GM12873 (cell line): ENCODE measurements around the gene GOLPH3.

Experiments used
- CTCF ChIP-seq: IDR thresholded peaks from 2 replicates; pipeline ENCODE4 v1.5.1; 2012; ENCODE audit warnings: low read depth, mild to moderate bottlenecking, moderate library complexity, low read length, control low read depth; ENCODE audit not compliant: insufficient read depth; ENCODE audit errors: missing control alignments

The GOLPH3 gene

GRCh38 chr5:32087086-32088082 is 86.7 kb downstream of the GOLPH3 start:
- no peak for TF ChIP-seq CTCF

- TF ChIP-seq CTCF = no peak
Observed at GRCh38 chr5:32083981-32084430, 90.1 kb downstream of the GOLPH3 start.

- TF ChIP-seq CTCF = no peak
Observed at GRCh38 chr5:32082701-32083100, 91.4 kb downstream of the GOLPH3 start.

- peak; percentile 61 for TF ChIP-seq CTCF
Observed at GRCh38 chr5:32076699-32077695, 97.1 kb downstream of the GOLPH3 start.
